DOHH2 (cell line): ENCODE measurements around the gene MEA1.

ENCODE experiments used
- CTCF ChIP-seq: fragments of 200-600 bp; sonication (generic); IDR thresholded peaks from one replicate; pipeline ENCODE4 v1.5.1; 2014; ENCODE audit warnings: antibody characterized with exemption, mild to moderate bottlenecking, low read depth, low read length; ENCODE audit not compliant: poor library complexity, severe bottlenecking
- EZH2phosphoT487 ChIP-seq: fragments of 200-600 bp; sonication (generic); IDR thresholded peaks from 2 replicates; pipeline ENCODE4 v1.6.1; 2017; ENCODE audit warnings: borderline replicate concordance, mild to moderate bottlenecking, antibody characterized with exemption, low read length, moderate library complexity, mixed read lengths

- TF ChIP-seq CTCF (no peak), EZH2phosphoT487 (no peak)
Observed at GRCh38 chr6:42988486-42989020, 25.2 kb downstream of the MEA1 start.
